Breast epithelium (tissue), 4 donors: ENCODE measurements around the gene SMO. TPM values are rescaled to one million over a fixed set of nuclear protein-coding genes. Genes with fewer than 3 reads are reported as not detected.

Source experiments
- DNase-seq, 2 donors: peaks; one replicate each; pipeline ENCODE4 v3.0.0-alpha.2; 2019; ENCODE audit warnings: low spot score in 2 of 2
- H3K27ac ChIP-seq, 2 donors: fragments of 200-600 bp; sonication (generic) in 1 of 2; one replicate each; pipeline ENCODE4 v1.5.1; 2016 to 2019; ENCODE audit warnings: mild to moderate bottlenecking in 1 of 2
- H3K27me3 ChIP-seq, 2 donors: fragments of 200-600 bp; sonication (generic) in 1 of 2; one replicate each; pipeline versions ENCODE4 v1.5.1 to v1.6.0; 2017 to 2019; ENCODE audit warnings: control low read depth in 1 of 2, mild to moderate bottlenecking in 1 of 2
- H3K36me3 ChIP-seq: fragments of 200-600 bp; one replicate; pipeline ENCODE4 v1.5.1; 2019
- H3K4me1 ChIP-seq, 2 donors: fragments of 200-600 bp; sonication (generic); one replicate each; pipeline ENCODE4 v1.5.1; 2016 to 2019; ENCODE audit warnings: control low read depth in 1 of 2
- H3K4me3 ChIP-seq, 3 donors: fragments of 200-600 bp; sonication (generic); 1 replicate in 2 of 3; 2 replicates in 1 of 3; pipeline ENCODE4 v1.5.1; 2016 to 2019; ENCODE audit warnings: mild to moderate bottlenecking in 3 of 3, moderate library complexity in 2 of 3
- H3K9me3 ChIP-seq, 2 donors: fragments of 200-600 bp; sonication (generic) in 1 of 2; one replicate each; pipeline ENCODE4 v1.5.1; 2016 to 2019; ENCODE audit warnings: control low read depth in 1 of 2
- CTCF ChIP-seq, 3 donors: fragments of 450-650 bp; IDR thresholded peaks; one replicate each; pipeline ENCODE4 v1.5.1; 2016 to 2017; ENCODE audit warnings: antibody characterized with exemption in 3 of 3, mild to moderate bottlenecking in 3 of 3, moderate library complexity in 3 of 3
- POLR2A ChIP-seq: fragments of 450-650 bp; IDR thresholded peaks from one replicate; pipeline ENCODE4 v1.6.1; 2016; ENCODE audit warnings: antibody characterized with exemption, mild to moderate bottlenecking, moderate library complexity
- POLR2AphosphoS5 ChIP-seq, 3 donors: sonication (generic); formaldehyde crosslinking; IDR thresholded peaks; one replicate each; pipeline ENCODE4 v1.6.1; 2017; ENCODE audit warnings: antibody characterized with exemption in 3 of 3
- intact Hi-C: fragments of 100-400 bp; cut with DNase I; formaldehyde crosslinking; loops from one replicate; pipeline ENCODE4 v1.15.1; 2023; ENCODE audit warnings: low total_unique reads
- total RNA-seq, 3 donors: library from RNA; depleted of rRNA; stranded (reverse); fragments of >200 nt; gene quantifications; one replicate each; pipeline ENCODE4 v1.1.0, GENCODE V29; 2016

The SMO gene
- total RNA-seq, 3 donors from 2014 or later: 6.2 to 11.8 (median 10.2) TPM

GRCh38 chr7:129262324-129262723 is 73.9 kb downstream of the SMO start:
- Histone ChIP-seq H3K4me3 (no peak overlapping the region), H3K36me3 (no peaks in the 10 kb centered on the region), H3K27ac (no peak overlapping the region), H3K4me1 (no peaks in the 10 kb centered on the region), H3K9me3 (no peaks in the 10 kb centered on the region), H3K27me3 (no peaks in the 10 kb centered on the region)
- DNase-seq: no peak
- intact Hi-C loops: no loop called here
- TF ChIP-seq POLR2A: no peak
- TF ChIP-seq CTCF (IDR thresholded peaks at IDR 0.05): no peak
- TF ChIP-seq POLR2AphosphoS5 (IDR thresholded peaks at IDR 0.05): no peak

Other genes starting within 250 kb of the SMO start
- 10 to 100 TPM; 36.4 to 42.7 (median 36.6) TPM for gene TNPO3, start 133.5 kb upstream of the SMO start, total RNA-seq
- 10 to 100 TPM in 1 of 3 donors, 1 to 10 TPM in 2; 3.9 to 11.4 (median 5.4) TPM for gene TSPAN33, start 43.9 kb upstream of the SMO start, total RNA-seq
- gene AHCYL2, start 36.4 kb downstream of the SMO start, total RNA-seq: 10 to 100 TPM; 19.0 to 24.7 (median 21.8) TPM
- 1 to 10 TPM in 2 of 3 donors, under 1 TPM in 1; under 0.01 to 1.9 (median 1.8) TPM for gene STRIP2, start 245.8 kb downstream of the SMO start, total RNA-seq